ENCODE data around the gene MED13L.

DNA sequence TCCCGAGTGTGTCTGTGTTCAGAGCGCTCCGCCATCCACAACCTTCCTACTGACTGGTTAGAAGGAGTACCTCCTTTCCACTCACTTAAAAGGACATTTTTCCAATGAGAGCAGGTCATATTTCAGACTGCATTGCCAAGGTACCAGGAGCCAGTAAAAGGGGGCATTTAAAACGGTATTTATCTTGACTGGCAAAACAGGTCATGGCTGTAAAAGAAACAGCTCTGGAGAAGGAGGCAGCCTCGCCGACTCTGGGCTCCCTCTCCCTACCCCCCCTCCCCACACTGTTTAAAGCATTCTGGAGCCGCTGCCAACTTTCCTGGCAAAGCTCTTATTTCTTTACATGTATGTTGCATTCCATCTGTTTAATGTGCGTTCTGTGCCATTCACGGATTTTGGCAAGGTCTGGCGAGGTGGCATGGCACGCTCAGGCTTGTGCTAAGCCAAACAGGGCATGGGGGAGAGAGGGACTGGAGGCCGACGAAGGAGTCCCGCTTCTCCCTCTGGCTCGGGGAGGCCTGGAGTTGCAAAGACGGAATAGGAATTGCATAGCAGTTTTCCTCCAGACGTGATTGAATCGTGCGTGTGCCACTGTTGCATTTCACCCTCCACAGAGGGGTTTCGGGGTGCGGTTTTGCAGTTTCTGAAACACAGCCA, 41.2 kb upstream of the MED13L start:
- TF ChIP-seq EZH2 (IDR thresholded peaks at IDR 0.05; ENCODE audit: borderline replicate concordance, low read depth, low read length, severe bottlenecking): no peak
- no peak for TF ChIP-seq POLR2A (IDR thresholded peaks at IDR 0.05; ENCODE audit: low read depth, low read length)
- TF ChIP-seq, protein P1, sequence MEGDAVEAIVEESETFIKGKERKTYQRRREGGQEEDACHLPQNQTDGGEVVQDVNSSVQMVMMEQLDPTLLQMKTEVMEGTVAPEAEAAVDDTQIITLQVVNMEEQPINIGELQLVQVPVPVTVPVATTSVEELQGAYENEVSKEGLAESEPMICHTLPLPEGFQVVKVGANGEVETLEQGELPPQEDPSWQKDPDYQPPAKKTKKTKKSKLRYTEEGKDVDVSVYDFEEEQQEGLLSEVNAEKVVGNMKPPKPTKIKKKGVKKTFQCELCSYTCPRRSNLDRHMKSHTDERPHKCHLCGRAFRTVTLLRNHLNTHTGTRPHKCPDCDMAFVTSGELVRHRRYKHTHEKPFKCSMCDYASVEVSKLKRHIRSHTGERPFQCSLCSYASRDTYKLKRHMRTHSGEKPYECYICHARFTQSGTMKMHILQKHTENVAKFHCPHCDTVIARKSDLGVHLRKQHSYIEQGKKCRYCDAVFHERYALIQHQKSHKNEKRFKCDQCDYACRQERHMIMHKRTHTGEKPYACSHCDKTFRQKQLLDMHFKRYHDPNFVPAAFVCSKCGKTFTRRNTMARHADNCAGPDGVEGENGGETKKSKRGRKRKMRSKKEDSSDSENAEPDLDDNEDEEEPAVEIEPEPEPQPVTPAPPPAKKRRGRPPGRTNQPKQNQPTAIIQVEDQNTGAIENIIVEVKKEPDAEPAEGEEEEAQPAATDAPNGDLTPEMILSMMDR (IDR thresholded peaks at IDR 0.05; ENCODE audit: extremely low read depth in 1 of 2, insufficient read depth in 1 of 2, low read depth in 1 of 2, low read length in 2 of 2): no peak
- no peak for TF ChIP-seq POLR2AphosphoS5 (IDR thresholded peaks at IDR 0.05; ENCODE audit: insufficient read depth, low read depth, low read length)
- TF ChIP-seq FOS (IDR thresholded peaks at IDR 0.05; ENCODE audit: borderline replicate concordance, insufficient read depth, low read length): no peak
- no peak for TF ChIP-seq MYC (IDR thresholded peaks at IDR 0.05; ENCODE audit: low read depth, low read length)
- TF ChIP-seq JUN (IDR thresholded peaks at IDR 0.05; ENCODE audit: borderline replicate concordance, insufficient read depth, insufficient read length, low read depth): no peak
